Loucy (cell line): ENCODE measurements around the gene CACTIN.

Source experiments
- H2AFZ ChIP-seq: fragments of 200-600 bp; sonication (generic); 2 replicates; pipeline ENCODE4 v1.6.0; 2016; ENCODE audit warnings: antibody characterized with exemption, mild to moderate bottlenecking, low read length, moderate library complexity
- H3F3A ChIP-seq: fragments of 200-600 bp; 2 replicates; pipeline ENCODE4 v1.6.0; 2016; ENCODE audit warnings: antibody characterized with exemption, low read depth, mild to moderate bottlenecking
- H3K27me3 ChIP-seq: fragments of 200-600 bp; sonication (generic); 2 replicates; pipeline ENCODE4 v1.6.1; 2014; ENCODE audit warnings: low read length, mild to moderate bottlenecking; ENCODE audit not compliant: insufficient read depth, poor library complexity, severe bottlenecking
- H3K36me3 ChIP-seq: fragments of 200-600 bp; sonication (generic); 2 replicates; pipeline ENCODE4 v1.6.1; 2016; ENCODE audit warnings: low read length; ENCODE audit not compliant: insufficient read depth
- H3K4me1 ChIP-seq: fragments of 200-600 bp; sonication (generic); 2 replicates; pipeline ENCODE4 v1.5.1; 2014; ENCODE audit warnings: low read length, mild to moderate bottlenecking; ENCODE audit not compliant: insufficient read depth, poor library complexity, severe bottlenecking
- H3K4me2 ChIP-seq: fragments of 200-600 bp; sonication (generic); 2 replicates; pipeline ENCODE4 v1.6.0; 2014; ENCODE audit warnings: antibody characterized with exemption, low read length, low read depth, mild to moderate bottlenecking; ENCODE audit not compliant: poor library complexity, severe bottlenecking
- H3K4me3 ChIP-seq: fragments of 200-600 bp; sonication (generic); 2 replicates; pipeline ENCODE4 v1.5.1; 2014; ENCODE audit warnings: low read length, mild to moderate bottlenecking, mixed read lengths; ENCODE audit not compliant: poor library complexity, severe bottlenecking
- H3K79me2 ChIP-seq: fragments of 200-600 bp; sonication (generic); 2 replicates; pipeline ENCODE4 v1.6.1; 2014; ENCODE audit warnings: low read length; ENCODE audit not compliant: insufficient read depth
- H3K9ac ChIP-seq: fragments of 200-600 bp; sonication (generic); 2 replicates; pipeline ENCODE4 v1.6.0; 2014; ENCODE audit warnings: mild to moderate bottlenecking, low read depth, low read length, moderate library complexity; ENCODE audit not compliant: poor library complexity, severe bottlenecking
- H3K9me2 ChIP-seq: fragments of 200-600 bp; sonication (generic); replicated peaks from 2 replicates; pipeline ENCODE4 v1.6.1; 2016; ENCODE audit warnings: low read depth, low read length, mixed read lengths
- H3K9me3 ChIP-seq: fragments of 200-600 bp; sonication (generic); 2 replicates; pipeline ENCODE4 v1.6.1; 2014; ENCODE audit warnings: mild to moderate bottlenecking, antibody characterized with exemption, low read length, low read depth; ENCODE audit not compliant: insufficient read depth
- H4K20me1 ChIP-seq: fragments of 200-600 bp; sonication (generic); 2 replicates; pipeline ENCODE4 v1.6.0; 2014; ENCODE audit warnings: antibody characterized with exemption, low read length, mild to moderate bottlenecking; ENCODE audit not compliant: insufficient read depth, poor library complexity, severe bottlenecking
- CTCF ChIP-seq: fragments of 200-600 bp; sonication (generic); conservative IDR thresholded peaks from 2 replicates; pipeline ENCODE4 v1.5.1; 2014; ENCODE audit warnings: mild to moderate bottlenecking, antibody characterized with exemption, low read length
- EZH2phosphoT487 ChIP-seq: fragments of 200-600 bp; IDR thresholded peaks from 2 replicates; pipeline ENCODE4 v1.6.1; 2018; ENCODE audit warnings: antibody characterized with exemption, mild to moderate bottlenecking, moderate library complexity, borderline replicate concordance

Gene CACTIN

GRCh38 chr19:3656747-3657394 is 30.3 kb upstream of the CACTIN start:
- Histone ChIP-seq H3K27me3 (no peaks in the 10 kb centered on the region), H3K9me3 (no peaks in the 10 kb centered on the region), H2AFZ (no peak overlapping the region), H3K9me2 (no peaks in the 10 kb centered on the region), H3F3A (no peaks in the 10 kb centered on the region), H3K9ac (no peak overlapping the region), H3K4me2 (no peak overlapping the region), H4K20me1 (no peaks in the 10 kb centered on the region), H3K79me2 (no peaks in the 10 kb centered on the region), H3K4me1 (no peaks in the 10 kb centered on the region), H3K36me3 (peaks cover 4% of the 10 kb centered on the region; the same call in 1 of the 2 replicates), H3K4me3 (no peak overlapping the region)
- TF ChIP-seq EZH2phosphoT487 (no peak), CTCF (no peak)

GRCh38 chr19:3656073-3656746 is 29.6 kb upstream of the CACTIN start:
- no peaks in the 10 kb centered on the region for H3K9me2 ChIP-seq
- H3K36me3 ChIP-seq = peaks cover 4% of the 10 kb centered on the region; the same call in 1 of the 2 replicates
- no peak for TF ChIP-seq EZH2phosphoT487
- no peak for TF ChIP-seq CTCF
- H3K4me2 ChIP-seq = no peak overlapping the region
- no peaks in the 10 kb centered on the region for H3K9me3 ChIP-seq
- H3K4me1 ChIP-seq = no peaks in the 10 kb centered on the region
- H4K20me1 ChIP-seq = no peaks in the 10 kb centered on the region
- no peak overlapping the region for H3K4me3 ChIP-seq
- H3F3A ChIP-seq = no peaks in the 10 kb centered on the region
- H3K27me3 ChIP-seq = no peaks in the 10 kb centered on the region
- no peak overlapping the region for H2AFZ ChIP-seq
- H3K79me2 ChIP-seq = no peaks in the 10 kb centered on the region
- H3K9ac ChIP-seq = no peak overlapping the region

GRCh38 chr19:3655402-3656072 is 28.9 kb upstream of the CACTIN start:
- no peaks in the 10 kb centered on the region for H3K9me3 ChIP-seq
- H3K4me2 ChIP-seq = no peak overlapping the region
- H3K9me2 ChIP-seq = no peaks in the 10 kb centered on the region
- TF ChIP-seq EZH2phosphoT487 (no peak), CTCF (no peak)
- H4K20me1 ChIP-seq = no peaks in the 10 kb centered on the region
- H3K9ac ChIP-seq = no peak overlapping the region
- no peaks in the 10 kb centered on the region for H3K4me1 ChIP-seq
- H3K4me3 ChIP-seq = no peak overlapping the region
- H3K36me3 ChIP-seq = peaks cover 4% of the 10 kb centered on the region; the same call in 1 of the 2 replicates
- H2AFZ ChIP-seq = no peak overlapping the region
- H3F3A ChIP-seq = no peaks in the 10 kb centered on the region
- no peaks in the 10 kb centered on the region for H3K27me3 ChIP-seq
- no peaks in the 10 kb centered on the region for H3K79me2 ChIP-seq
